K562 (cell line): ENCODE data around the gene CD300LB.

Experiments used
- ZNF75A ChIP-seq: fragments of 450-650 bp; formaldehyde crosslinking; IDR thresholded peaks from 2 replicates; pipeline ENCODE4 v1.4.0; 2020; ENCODE audit warnings: mild to moderate bottlenecking
- TF ChIP-seq, protein P1 (sequence below), 3 experiments: IDR thresholded peaks in 2 of 3; conservative IDR thresholded peaks in 1 of 3; 2 replicates each; pipeline ENCODE4 v1.5.1; 2011 to 2012; ENCODE audit warnings: low read length in 3 of 3, mild to moderate bottlenecking in 3 of 3, control low read depth in 2 of 3, improper control_type of control experiment in 1 of 3, inconsistent platforms in 1 of 3, low read depth in 1 of 3, mixed read lengths in 1 of 3, moderate library complexity in 1 of 3; ENCODE audit not compliant: insufficient read depth in 2 of 3
- TF ChIP-seq, protein P2 (sequence below): fragments of 250-450 bp; sonication (Bioruptor Pico); IDR thresholded peaks from 2 replicates; pipeline ENCODE4 v1.8.0; 2022; ENCODE audit warnings: moderate library complexity, mild to moderate bottlenecking, inconsistent platforms
- TF ChIP-seq, protein P3 (sequence below), 3 experiments: fragments of 200-800 bp in 1 of 3; fragments of 250-450 bp in 1 of 3; fragments of 450-650 bp in 1 of 3; sonication (Bioruptor Pico) in 1 of 3; sonication (Bioruptor generic) in 1 of 3; formaldehyde crosslinking in 1 of 3; IDR thresholded peaks; 2 replicates each; pipeline versions ENCODE4 v1.6.1 to v1.8.0; 2016 to 2022; ENCODE audit warnings: mild to moderate bottlenecking in 2 of 3, missing genetic modification characterization in 2 of 3, missing compliant biosample characterization in 1 of 3, moderate library complexity in 1 of 3

DNA sequence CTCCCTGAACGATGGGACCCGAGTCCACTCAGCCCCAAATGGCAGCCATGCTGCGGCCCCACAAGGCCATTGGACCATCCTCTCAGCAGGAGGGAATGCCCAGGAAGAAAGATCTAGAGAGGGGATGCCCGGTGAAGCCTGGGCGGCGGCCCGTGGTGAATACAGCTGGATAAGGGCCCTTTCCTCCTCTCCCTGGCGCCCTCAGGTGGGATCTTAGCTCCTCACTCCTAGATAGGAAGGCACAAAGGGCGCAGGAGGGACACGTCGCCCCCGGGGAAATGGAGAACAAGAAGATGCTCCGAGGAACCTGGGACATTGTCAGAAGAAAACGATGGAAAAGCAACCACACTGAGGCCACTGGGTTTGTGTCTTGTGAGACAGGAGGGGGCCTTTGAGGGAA is 12.1 kb upstream of the CD300LB start:
- TF ChIP-seq, protein P1, sequence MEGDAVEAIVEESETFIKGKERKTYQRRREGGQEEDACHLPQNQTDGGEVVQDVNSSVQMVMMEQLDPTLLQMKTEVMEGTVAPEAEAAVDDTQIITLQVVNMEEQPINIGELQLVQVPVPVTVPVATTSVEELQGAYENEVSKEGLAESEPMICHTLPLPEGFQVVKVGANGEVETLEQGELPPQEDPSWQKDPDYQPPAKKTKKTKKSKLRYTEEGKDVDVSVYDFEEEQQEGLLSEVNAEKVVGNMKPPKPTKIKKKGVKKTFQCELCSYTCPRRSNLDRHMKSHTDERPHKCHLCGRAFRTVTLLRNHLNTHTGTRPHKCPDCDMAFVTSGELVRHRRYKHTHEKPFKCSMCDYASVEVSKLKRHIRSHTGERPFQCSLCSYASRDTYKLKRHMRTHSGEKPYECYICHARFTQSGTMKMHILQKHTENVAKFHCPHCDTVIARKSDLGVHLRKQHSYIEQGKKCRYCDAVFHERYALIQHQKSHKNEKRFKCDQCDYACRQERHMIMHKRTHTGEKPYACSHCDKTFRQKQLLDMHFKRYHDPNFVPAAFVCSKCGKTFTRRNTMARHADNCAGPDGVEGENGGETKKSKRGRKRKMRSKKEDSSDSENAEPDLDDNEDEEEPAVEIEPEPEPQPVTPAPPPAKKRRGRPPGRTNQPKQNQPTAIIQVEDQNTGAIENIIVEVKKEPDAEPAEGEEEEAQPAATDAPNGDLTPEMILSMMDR (IDR thresholded peaks at IDR 0.05 in 2 of 3, conservative IDR thresholded peaks at IDR 0.05 in 1 of 3; ENCODE audit: insufficient read depth in 2 of 3, low read depth in 1 of 3, low read length in 3 of 3) = no peak
- TF ChIP-seq, protein P2, sequence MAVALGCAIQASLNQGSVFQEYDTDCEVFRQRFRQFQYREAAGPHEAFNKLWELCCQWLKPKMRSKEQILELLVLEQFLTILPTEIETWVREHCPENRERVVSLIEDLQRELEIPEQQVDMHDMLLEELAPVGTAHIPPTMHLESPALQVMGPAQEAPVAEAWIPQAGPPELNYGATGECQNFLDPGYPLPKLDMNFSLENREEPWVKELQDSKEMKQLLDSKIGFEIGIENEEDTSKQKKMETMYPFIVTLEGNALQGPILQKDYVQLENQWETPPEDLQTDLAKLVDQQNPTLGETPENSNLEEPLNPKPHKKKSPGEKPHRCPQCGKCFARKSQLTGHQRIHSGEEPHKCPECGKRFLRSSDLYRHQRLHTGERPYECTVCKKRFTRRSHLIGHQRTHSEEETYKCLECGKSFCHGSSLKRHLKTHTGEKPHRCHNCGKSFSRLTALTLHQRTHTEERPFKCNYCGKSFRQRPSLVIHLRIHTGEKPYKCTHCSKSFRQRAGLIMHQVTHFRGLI (CRISPR knock-in tag) = no peak
- TF ChIP-seq ZNF75A (CRISPR knock-in tag) = no peak
- TF ChIP-seq, protein P3, sequence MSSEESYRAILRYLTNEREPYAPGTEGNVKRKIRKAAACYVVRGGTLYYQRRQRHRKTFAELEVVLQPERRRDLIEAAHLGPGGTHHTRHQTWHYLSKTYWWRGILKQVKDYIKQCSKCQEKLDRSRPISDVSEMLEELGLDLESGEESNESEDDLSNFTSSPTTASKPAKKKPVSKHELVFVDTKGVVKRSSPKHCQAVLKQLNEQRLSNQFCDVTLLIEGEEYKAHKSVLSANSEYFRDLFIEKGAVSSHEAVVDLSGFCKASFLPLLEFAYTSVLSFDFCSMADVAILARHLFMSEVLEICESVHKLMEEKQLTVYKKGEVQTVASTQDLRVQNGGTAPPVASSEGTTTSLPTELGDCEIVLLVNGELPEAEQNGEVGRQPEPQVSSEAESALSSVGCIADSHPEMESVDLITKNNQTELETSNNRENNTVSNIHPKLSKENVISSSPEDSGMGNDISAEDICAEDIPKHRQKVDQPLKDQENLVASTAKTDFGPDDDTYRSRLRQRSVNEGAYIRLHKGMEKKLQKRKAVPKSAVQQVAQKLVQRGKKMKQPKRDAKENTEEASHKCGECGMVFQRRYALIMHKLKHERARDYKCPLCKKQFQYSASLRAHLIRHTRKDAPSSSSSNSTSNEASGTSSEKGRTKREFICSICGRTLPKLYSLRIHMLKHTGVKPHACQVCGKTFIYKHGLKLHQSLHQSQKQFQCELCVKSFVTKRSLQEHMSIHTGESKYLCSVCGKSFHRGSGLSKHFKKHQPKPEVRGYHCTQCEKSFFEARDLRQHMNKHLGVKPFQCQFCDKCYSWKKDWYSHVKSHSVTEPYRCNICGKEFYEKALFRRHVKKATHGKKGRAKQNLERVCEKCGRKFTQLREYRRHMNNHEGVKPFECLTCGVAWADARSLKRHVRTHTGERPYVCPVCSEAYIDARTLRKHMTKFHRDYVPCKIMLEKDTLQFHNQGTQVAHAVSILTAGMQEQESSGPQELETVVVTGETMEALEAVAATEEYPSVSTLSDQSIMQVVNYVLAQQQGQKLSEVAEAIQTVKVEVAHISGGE (CRISPR knock-in tag; IDR thresholded peaks at IDR 0.05) = no peak
